Smooth muscle cell (in vitro differentiated cells): ENCODE results near the gene GPRASP2. TPM values are rescaled to one million over a fixed set of nuclear protein-coding genes. Genes with fewer than 3 reads are reported as not detected.
A peak's percentile ranks its signal among the peaks of the same experiment; 100 is the strongest.

Experiments
- DNase-seq: peaks from one replicate; lab custom pipeline; 2025; ENCODE audit not compliant: unreplicated experiment; lab: John Stamatoyannopoulos, UW
- H2AFZ ChIP-seq: fragments of 200-600 bp; sonication (generic); 2 replicates; pipeline ENCODE4 v1.6.0; 2016; ENCODE audit warnings: antibody characterized with exemption, low read depth, mild to moderate bottlenecking
- H3F3A ChIP-seq: fragments of 200-600 bp; sonication (generic); 2 replicates; pipeline ENCODE4 v1.6.0; 2017; ENCODE audit warnings: antibody characterized with exemption, low read depth
- H3K27ac ChIP-seq: fragments of 200-600 bp; sonication (generic); 2 replicates; pipeline ENCODE4 v1.5.1; 2016; ENCODE audit warnings: low read depth, mild to moderate bottlenecking
- H3K27me3 ChIP-seq: fragments of 200-600 bp; sonication (generic); 2 replicates; pipeline ENCODE4 v1.6.1; 2016; ENCODE audit warnings: low read depth, mild to moderate bottlenecking
- H3K36me3 ChIP-seq: fragments of 200-600 bp; sonication (generic); 2 replicates; pipeline ENCODE4 v1.5.1; 2016; ENCODE audit warnings: low read depth
- H3K4me1 ChIP-seq: fragments of 200-600 bp; sonication (generic); 2 replicates; pipeline ENCODE4 v1.5.1; 2016; ENCODE audit warnings: low read depth
- H3K4me2 ChIP-seq: fragments of 200-600 bp; sonication (generic); 2 replicates; pipeline ENCODE4 v1.6.0; 2016; ENCODE audit warnings: mild to moderate bottlenecking
- H3K4me3 ChIP-seq: fragments of 200-600 bp; sonication (generic); 2 replicates; pipeline ENCODE4 v1.5.1; 2016; ENCODE audit warnings: mild to moderate bottlenecking
- H3K79me2 ChIP-seq: fragments of 200-600 bp; sonication (generic); 2 replicates; pipeline ENCODE4 v1.6.0; 2016; ENCODE audit warnings: low read depth, mild to moderate bottlenecking
- H3K9ac ChIP-seq: fragments of 200-600 bp; sonication (generic); 2 replicates; pipeline ENCODE4 v1.6.0; 2016; ENCODE audit warnings: low read depth
- H3K9me3 ChIP-seq: fragments of 200-600 bp; sonication (generic); replicated peaks from 2 replicates; pipeline ENCODE4 v1.5.1; 2016; ENCODE audit warnings: low read depth
- H4K20me1 ChIP-seq: fragments of 200-600 bp; sonication (generic); 2 replicates; pipeline ENCODE4 v1.6.0; 2016; ENCODE audit warnings: low read depth
- WGBS: methylation state at CpG from one replicate; pipeline ENCODE4 v1.1.7; 2016; ENCODE audit warnings: low lambda C conversion rate; 5-methylcytosine and 5-hydroxymethylcytosine counted together
- polyA plus RNA-seq: library from polyadenylated mRNA; unstranded; fragments of >200 nt; fragmentation: Nextera tagmentation; extraction: Ambion mirVana; gene quantifications from 2 replicates; pipeline ENCODE4 v1.2.1, GENCODE V29; 2016
- total RNA-seq: library from RNA; depleted of rRNA; stranded (reverse); fragments of >200 nt; gene quantifications from 2 replicates; pipeline ENCODE4 v1.2.3, GENCODE V29; 2014
- TF ChIP-seq, protein P1 (sequence below): fragments of 200-600 bp; sonication (generic); IDR thresholded peaks from 2 replicates; pipeline ENCODE4 v1.5.1; 2017; ENCODE audit warnings: borderline replicate concordance, mild to moderate bottlenecking, antibody characterized with exemption; ENCODE audit not compliant: insufficient read depth, poor library complexity, severe bottlenecking

Gene GPRASP2
- total and polyA plus RNA-seq, 2 experiments from 2014 or later, result 6.6 to 16.5 TPM

DNA sequence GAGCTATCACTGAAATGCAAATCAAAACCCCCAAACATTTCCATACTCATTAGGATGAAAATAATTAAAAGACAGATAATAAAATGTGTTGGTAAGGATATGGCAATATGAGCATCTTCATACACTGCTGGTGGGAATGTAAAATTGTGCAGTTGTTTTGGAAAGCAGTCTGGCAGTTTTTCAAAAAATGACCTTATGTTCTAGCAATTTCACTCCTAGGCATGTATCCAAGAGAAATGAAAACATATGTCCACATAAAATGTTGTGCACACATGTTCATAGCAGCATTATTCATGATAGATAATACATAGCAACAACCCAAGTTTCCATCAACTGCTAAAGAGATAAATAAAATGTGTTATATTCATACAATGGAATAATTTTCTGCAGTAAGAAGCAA lies 14.8 kb upstream of the GPRASP2 start:
- Histone ChIP-seq H3K9ac (no peak overlapping the region), H3K4me1 (no peaks in the 10 kb centered on the region), H3F3A (no peaks in the 10 kb centered on the region), H4K20me1 (no peaks in the 10 kb centered on the region), H3K36me3 (no peaks in the 10 kb centered on the region), H3K4me3 (no peak overlapping the region), H3K27me3 (no peaks in the 10 kb centered on the region), H2AFZ (no peak overlapping the region), H3K27ac (no peak overlapping the region), H3K79me2 (no peaks in the 10 kb centered on the region), H3K4me2 (no peak overlapping the region), H3K9me3 (no peaks in the 10 kb centered on the region)
- TF ChIP-seq, protein P1, sequence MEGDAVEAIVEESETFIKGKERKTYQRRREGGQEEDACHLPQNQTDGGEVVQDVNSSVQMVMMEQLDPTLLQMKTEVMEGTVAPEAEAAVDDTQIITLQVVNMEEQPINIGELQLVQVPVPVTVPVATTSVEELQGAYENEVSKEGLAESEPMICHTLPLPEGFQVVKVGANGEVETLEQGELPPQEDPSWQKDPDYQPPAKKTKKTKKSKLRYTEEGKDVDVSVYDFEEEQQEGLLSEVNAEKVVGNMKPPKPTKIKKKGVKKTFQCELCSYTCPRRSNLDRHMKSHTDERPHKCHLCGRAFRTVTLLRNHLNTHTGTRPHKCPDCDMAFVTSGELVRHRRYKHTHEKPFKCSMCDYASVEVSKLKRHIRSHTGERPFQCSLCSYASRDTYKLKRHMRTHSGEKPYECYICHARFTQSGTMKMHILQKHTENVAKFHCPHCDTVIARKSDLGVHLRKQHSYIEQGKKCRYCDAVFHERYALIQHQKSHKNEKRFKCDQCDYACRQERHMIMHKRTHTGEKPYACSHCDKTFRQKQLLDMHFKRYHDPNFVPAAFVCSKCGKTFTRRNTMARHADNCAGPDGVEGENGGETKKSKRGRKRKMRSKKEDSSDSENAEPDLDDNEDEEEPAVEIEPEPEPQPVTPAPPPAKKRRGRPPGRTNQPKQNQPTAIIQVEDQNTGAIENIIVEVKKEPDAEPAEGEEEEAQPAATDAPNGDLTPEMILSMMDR, result no peak
- no peak for DNase-seq

DNA sequence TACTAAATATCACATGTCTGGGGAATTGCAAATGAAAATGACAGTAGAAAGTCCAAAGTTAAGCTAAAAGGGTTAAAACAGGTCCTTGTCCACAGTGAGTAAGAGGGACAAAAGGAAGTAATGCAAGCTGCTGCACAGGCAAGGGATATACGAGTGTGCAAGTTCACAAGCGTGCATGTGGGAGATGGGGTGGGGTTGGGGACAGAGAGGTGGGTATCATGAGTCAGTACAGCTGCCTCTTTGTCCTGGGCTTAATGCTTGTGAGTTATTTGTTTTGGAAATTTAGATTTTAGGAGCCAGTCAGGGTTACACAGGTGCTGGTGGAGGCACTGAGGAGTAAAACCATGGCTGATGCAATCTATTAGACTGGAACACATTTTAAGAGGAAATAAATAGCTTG lies 3.3 kb upstream of the GPRASP2 start:
- H3K4me2 ChIP-seq, result no peak overlapping the region
- H3F3A ChIP-seq, result no peaks in the 10 kb centered on the region
- no peaks in the 10 kb centered on the region for H3K4me1 ChIP-seq
- H3K79me2 ChIP-seq, result no peaks in the 10 kb centered on the region
- H3K27me3 ChIP-seq, result no peaks in the 10 kb centered on the region
- peaks cover under 1% of the 10 kb centered on the region for H3K9me3 ChIP-seq
- H3K27ac ChIP-seq, result no peak overlapping the region
- no peak for DNase-seq
- no peaks in the 10 kb centered on the region for H4K20me1 ChIP-seq
- H3K9ac ChIP-seq, result no peak overlapping the region
- TF ChIP-seq, protein P1, result no peak
- no peak overlapping the region for H2AFZ ChIP-seq
- no peak overlapping the region for H3K4me3 ChIP-seq
- no peaks in the 10 kb centered on the region for H3K36me3 ChIP-seq
- WGBS, result 75% methylated on average over 2 of the region's 2 CpGs

DNA sequence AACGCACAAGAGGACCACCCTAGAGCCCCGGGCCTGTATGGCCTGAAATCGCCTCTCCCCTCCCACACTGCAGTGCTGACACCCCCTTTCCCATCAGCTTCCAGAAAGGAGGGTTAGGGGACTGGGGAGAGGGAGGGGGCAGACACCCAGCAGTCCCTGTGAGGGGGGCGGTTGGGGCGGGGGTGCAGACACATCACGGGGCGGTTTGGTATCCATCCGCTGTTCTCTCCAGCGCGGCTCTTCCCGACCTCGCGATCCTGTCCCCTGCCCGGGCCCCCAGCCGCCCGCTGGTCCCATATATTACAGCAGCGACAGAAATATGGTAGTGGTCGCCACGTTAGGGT lies 404 bp upstream of the GPRASP2 start:
- Histone ChIP-seq H3K4me1 (no peaks in the 10 kb centered on the region), H3K27me3 (no peaks in the 10 kb centered on the region), H3K9ac (no peak overlapping the region), H3K9me3 (no peaks in the 10 kb centered on the region), H3K4me3 (peak overlapping the region; percentile 69), H3F3A (no peaks in the 10 kb centered on the region), H4K20me1 (no peaks in the 10 kb centered on the region), H3K27ac (no peak overlapping the region), H3K79me2 (no peaks in the 10 kb centered on the region), H2AFZ (peak overlapping the region; percentile 39), H3K36me3 (no peaks in the 10 kb centered on the region), H3K4me2 (peak overlapping the region; percentile 90)
- 33% methylated on average over 12 of the region's 19 CpGs for WGBS
- no peak for DNase-seq
- TF ChIP-seq, protein P1, result no peak

DNA sequence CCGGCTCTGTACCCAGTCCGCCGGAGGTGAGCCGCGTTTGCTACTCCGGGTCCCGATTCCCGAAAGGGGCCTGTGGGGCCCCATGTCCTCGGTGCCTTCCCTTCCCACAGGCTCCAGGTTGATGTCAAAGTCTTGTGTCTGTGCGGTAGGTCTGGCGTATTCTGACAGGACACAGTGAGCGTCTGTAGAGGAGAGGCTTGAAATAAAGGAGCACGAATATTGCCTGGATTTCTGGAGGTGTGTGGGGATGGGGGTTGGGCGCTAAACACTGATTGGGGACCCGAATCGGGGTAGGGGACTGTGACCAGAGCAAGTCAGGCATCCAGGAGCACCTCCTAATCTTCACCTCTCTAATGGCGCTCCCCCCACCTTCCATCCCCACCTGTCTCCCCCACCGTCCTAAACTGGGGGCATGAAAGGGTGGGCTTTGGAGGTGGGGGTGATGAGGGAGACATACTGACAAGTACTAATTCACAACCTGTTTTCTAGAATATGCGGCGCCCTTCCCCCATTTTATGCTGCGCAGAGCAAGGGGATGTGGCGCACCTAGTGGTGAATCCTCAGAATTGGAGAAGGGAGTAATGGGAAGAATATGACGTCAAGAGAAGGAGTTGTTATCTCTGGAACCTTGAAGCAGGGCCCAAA lies 855 bp downstream of the GPRASP2 start:
- TF ChIP-seq, protein P1, result peak; percentile 45
- Histone ChIP-seq H3K9ac (peak overlapping the region; percentile 47), H3K27ac (no peak overlapping the region), H3K36me3 (no peaks in the 10 kb centered on the region), H3K4me1 (no peaks in the 10 kb centered on the region), H2AFZ (peak overlapping the region; percentile 39), H3K4me2 (peak overlapping the region; percentile 90), H4K20me1 (no peaks in the 10 kb centered on the region), H3F3A (no peaks in the 10 kb centered on the region), H3K4me3 (peak overlapping the region; percentile 69), H3K27me3 (no peaks in the 10 kb centered on the region), H3K9me3 (no peaks in the 10 kb centered on the region), H3K79me2 (no peaks in the 10 kb centered on the region)
- no peak for DNase-seq
- 36% methylated on average over 22 of the region's 23 CpGs for WGBS
